A673 (cell line): ENCODE data around the gene ALB. TPM values are rescaled to one million over a fixed set of nuclear protein-coding genes. Genes with fewer than 3 reads are reported as not detected.

Source experiments
- BruUV-seq: library from RNA; stranded (reverse); fragments of 400-500 nt; replicated peaks from 2 replicates; lab custom pipeline; 2021; lab: Mats Ljungman, UMichigan
- CTCF ChIA-PET: fragments of 300-600 bp; sonication (Branson Sonifier 250); formaldehyde crosslinking; loops from one replicate; lab custom pipeline; 2022; ENCODE audit warnings: antibody characterized with exemption; lab: Charles Lee
- POLR2A ChIA-PET: fragments of 300-600 bp; sonication (Branson Sonifier 250); formaldehyde crosslinking; loops from one replicate; lab custom pipeline; 2022; ENCODE audit warnings: antibody characterized with exemption; ENCODE audit not compliant: low non-redundant PET; lab: Charles Lee
- DNase-seq: peaks from one replicate; pipeline ENCODE4 v3.0.0-alpha.2; 2015; ENCODE audit warnings: low spot score
- H3K27ac ChIP-seq: fragments of 200-600 bp; sonication (generic); 2 replicates; pipeline ENCODE4 v1.5.1; 2016; ENCODE audit warnings: mixed run types, low read depth, mild to moderate bottlenecking, mixed read lengths, antibody characterized with exemption, low read length; ENCODE audit not compliant: poor library complexity, severe bottlenecking
- H3K27me3 ChIP-seq: fragments of 200-600 bp; sonication (generic); replicated peaks from 2 replicates; pipeline ENCODE4 v1.6.1; 2017; ENCODE audit warnings: mixed run types, low read depth, mild to moderate bottlenecking, mixed read lengths, antibody characterized with exemption, low read length; ENCODE audit not compliant: insufficient read depth, poor library complexity
- H3K36me3 ChIP-seq: fragments of 200-600 bp; sonication (generic); 2 replicates; pipeline ENCODE4 v1.6.1; 2016; ENCODE audit warnings: mixed run types, mild to moderate bottlenecking, mixed read lengths, antibody characterized with exemption, low read length; ENCODE audit not compliant: insufficient read depth, poor library complexity, severe bottlenecking
- H3K4me1 ChIP-seq: fragments of 200-600 bp; sonication (generic); 2 replicates; pipeline ENCODE4 v1.6.1; 2017; ENCODE audit warnings: mixed run types, mild to moderate bottlenecking, mixed read lengths, antibody characterized with exemption, low read length; ENCODE audit not compliant: insufficient read depth, poor library complexity, severe bottlenecking
- H3K4me3 ChIP-seq: fragments of 200-600 bp; sonication (generic); 2 replicates; pipeline ENCODE4 v1.5.1; 2016; ENCODE audit warnings: low read depth, mixed run types, mild to moderate bottlenecking, mixed read lengths, low read length; ENCODE audit not compliant: poor library complexity, severe bottlenecking
- H3K9me3 ChIP-seq: fragments of 200-600 bp; sonication (generic); 2 replicates; pipeline ENCODE4 v1.6.1; 2016; ENCODE audit warnings: mixed run types, low read depth, mild to moderate bottlenecking, mixed read lengths, antibody characterized with exemption, low read length; ENCODE audit not compliant: poor library complexity, severe bottlenecking
- EZH2 ChIP-seq: fragments of 200-600 bp; sonication (generic); IDR thresholded peaks from 2 replicates; pipeline ENCODE4 v1.6.1; 2017; ENCODE audit warnings: borderline replicate concordance, low read depth, mild to moderate bottlenecking, mixed read lengths, antibody characterized with exemption, low read length; ENCODE audit not compliant: poor library complexity, severe bottlenecking
- intact Hi-C: fragments of 100-400 bp; cut with micrococcal nuclease; formaldehyde crosslinking; loops from one replicate; pipeline ENCODE4 v1.10.0; 2022; ENCODE audit not compliant: unreplicated experiment
- total RNA-seq: library from RNA; stranded (reverse); gene quantifications from 2 replicates; pipeline ENCODE4 v1.2.3, GENCODE V29; 2021
- TF ChIP-seq, protein P1 (sequence below): fragments of 300-800, 200-600 bp; sonication (generic); conservative IDR thresholded peaks from 2 replicates; pipeline ENCODE4 v1.5.1; 2017; ENCODE audit warnings: low read depth, mild to moderate bottlenecking, antibody characterized with exemption, low read length, moderate library complexity, mixed read lengths

ALB gene
- total RNA-seq, 1 experiment from 2014 or later: not detected

DNA sequence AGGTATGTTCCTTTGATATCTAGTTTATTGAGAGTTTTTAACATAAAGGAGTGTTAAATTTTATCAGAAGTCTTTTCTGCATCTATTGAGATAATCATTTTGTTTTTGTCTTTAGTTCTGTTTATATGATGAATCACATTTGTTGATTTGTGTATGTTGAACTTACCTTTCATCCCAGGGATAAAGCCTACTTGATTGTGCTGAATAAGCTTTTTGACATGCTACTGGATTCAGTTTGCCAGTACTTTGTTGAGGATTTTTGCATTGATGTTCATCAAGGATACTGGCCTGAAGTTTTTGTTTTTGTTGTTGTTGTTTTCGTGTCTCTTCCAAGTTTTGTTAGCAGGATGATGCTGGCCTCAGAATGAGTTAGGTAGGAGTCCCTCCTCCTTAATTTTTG lies 66.6 kb downstream of the ALB start:
- CTCF ChIA-PET: no interaction called here
- intact Hi-C loops: no loop called here

More for the DNA sequence above, 66.6 kb downstream of the ALB start:
- H3K9me3 ChIP-seq: no peaks in the 10 kb centered on the region
- no peak for TF ChIP-seq EZH2
- TF ChIP-seq, protein P1, sequence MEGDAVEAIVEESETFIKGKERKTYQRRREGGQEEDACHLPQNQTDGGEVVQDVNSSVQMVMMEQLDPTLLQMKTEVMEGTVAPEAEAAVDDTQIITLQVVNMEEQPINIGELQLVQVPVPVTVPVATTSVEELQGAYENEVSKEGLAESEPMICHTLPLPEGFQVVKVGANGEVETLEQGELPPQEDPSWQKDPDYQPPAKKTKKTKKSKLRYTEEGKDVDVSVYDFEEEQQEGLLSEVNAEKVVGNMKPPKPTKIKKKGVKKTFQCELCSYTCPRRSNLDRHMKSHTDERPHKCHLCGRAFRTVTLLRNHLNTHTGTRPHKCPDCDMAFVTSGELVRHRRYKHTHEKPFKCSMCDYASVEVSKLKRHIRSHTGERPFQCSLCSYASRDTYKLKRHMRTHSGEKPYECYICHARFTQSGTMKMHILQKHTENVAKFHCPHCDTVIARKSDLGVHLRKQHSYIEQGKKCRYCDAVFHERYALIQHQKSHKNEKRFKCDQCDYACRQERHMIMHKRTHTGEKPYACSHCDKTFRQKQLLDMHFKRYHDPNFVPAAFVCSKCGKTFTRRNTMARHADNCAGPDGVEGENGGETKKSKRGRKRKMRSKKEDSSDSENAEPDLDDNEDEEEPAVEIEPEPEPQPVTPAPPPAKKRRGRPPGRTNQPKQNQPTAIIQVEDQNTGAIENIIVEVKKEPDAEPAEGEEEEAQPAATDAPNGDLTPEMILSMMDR: no peak
- H3K36me3 ChIP-seq: no peaks in the 10 kb centered on the region
- H3K27ac ChIP-seq: no peak overlapping the region
- POLR2A ChIA-PET: no interaction called here
- no TSS peak for BruUV-seq
- no peaks in the 10 kb centered on the region for H3K27me3 ChIP-seq
- no peaks in the 10 kb centered on the region for H3K4me1 ChIP-seq
- no peak overlapping the region for H3K4me3 ChIP-seq
- DNase-seq: no peak

Other genes starting within 250 kb of the ALB start
- gene ANKRD17, start 145.5 kb upstream of the ALB start, total RNA-seq: 52.0 and 58.4 TPM in 2 replicates
- gene AFP, start 31.9 kb downstream of the ALB start, total RNA-seq: not detected in 2 replicates
- gene AFM, start 77.5 kb downstream of the ALB start, total RNA-seq: 0.15 TPM in 1 of 2 replicates, not detected in the other
- gene RASSF6, start 216.1 kb downstream of the ALB start, total RNA-seq: not detected in 2 replicates